ENCODE measurements around the gene SH3BGR. TPM values are rescaled to one million over a fixed set of nuclear protein-coding genes. Genes with fewer than 3 reads are reported as not detected.

Gene SH3BGR
- total and polyA plus RNA-seq, 2 of the 8 experiments (the other 6 are each of a cell fraction or from before 2014, with no cell fraction given) = 2.1 to 5.9 TPM

DNA sequence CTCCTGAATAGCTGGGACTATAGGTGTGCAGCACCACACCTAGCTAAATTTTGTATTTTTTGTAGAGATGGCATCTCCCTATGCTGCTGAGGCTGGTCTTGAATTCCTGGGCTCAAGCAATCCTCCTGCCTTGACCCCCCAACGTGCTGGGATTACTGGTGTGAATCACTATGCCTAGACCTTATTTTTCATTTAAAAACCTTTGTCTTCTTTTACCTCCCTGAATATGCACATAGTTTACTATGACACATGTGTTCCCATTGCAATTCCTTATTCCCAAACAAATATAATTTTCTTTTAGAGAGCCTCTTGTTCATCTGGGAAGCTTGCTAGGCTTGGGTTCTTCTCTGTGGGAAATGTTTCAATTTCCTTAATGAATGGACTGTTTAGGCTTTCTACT lies 16.8 kb downstream of the SH3BGR start (continued):
- no peak for TF ChIP-seq SAP30 (IDR thresholded peaks at IDR 0.05; ENCODE audit: insufficient read depth, insufficient replicate concordance, low read length)
